Limb (tissue), 2 donors: Measurements from ENCODE around the gene CRYGN.

Experiments
- DNase-seq, 2 donors: peaks; one replicate each; pipeline ENCODE4 v3.0.0-alpha.2; 2016; ENCODE audit errors: extremely low spot score in 2 of 2

The CRYGN gene

GRCh38 chr7:151406886-151407583 lies 32.9 kb downstream of the CRYGN start:
- DNase-seq = no peak

GRCh38 chr7:151406051-151406875 lies 33.7 kb downstream of the CRYGN start:
- DNase-seq = no peak

- no peak for DNase-seq
Observed at GRCh38 chr7:151405588-151405987, 34.4 kb downstream of the CRYGN start.

GRCh38 chr7:151405056-151405455 lies 34.9 kb downstream of the CRYGN start:
- DNase-seq = no peak

- DNase-seq = no peak
Observed at GRCh38 chr7:151404216-151405011, 35.5 kb downstream of the CRYGN start.

- no peak for DNase-seq
Observed at GRCh38 chr7:151403764-151404163, 36.2 kb downstream of the CRYGN start.

- no peak for DNase-seq
Observed at GRCh38 chr7:151402029-151402835, 37.7 kb downstream of the CRYGN start.

- no peak for DNase-seq
Observed at GRCh38 chr7:151400626-151401315, 39.2 kb downstream of the CRYGN start.

- DNase-seq = no peak
Observed at GRCh38 chr7:151399906-151400305, 40.0 kb downstream of the CRYGN start.

- DNase-seq = no peak
Observed at GRCh38 chr7:151399305-151399601, 40.7 kb downstream of the CRYGN start.

GRCh38 chr7:151398446-151399304 lies 41.3 kb downstream of the CRYGN start:
- no peak for DNase-seq

GRCh38 chr7:151397026-151397425 lies 42.9 kb downstream of the CRYGN start:
- DNase-seq = no peak

GRCh38 chr7:151396328-151396970 lies 43.5 kb downstream of the CRYGN start:
- no peak for DNase-seq

- DNase-seq = no peak
Observed at GRCh38 chr7:151395036-151395367, 44.9 kb downstream of the CRYGN start.

- no peak for DNase-seq
Observed at GRCh38 chr7:151394076-151395035, 45.6 kb downstream of the CRYGN start.

GRCh38 chr7:151393031-151393977 lies 46.6 kb downstream of the CRYGN start:
- no peak for DNase-seq

- no peak for DNase-seq
Observed at GRCh38 chr7:151392426-151392825, 47.5 kb downstream of the CRYGN start.
